Effector CD8-positive, alpha-beta T cell (primary cell): ENCODE data around the gene TBC1D3.
"Not testable (repeated sequence)": the region's sequence is repeated elsewhere in the genome, so short reads cannot be mapped to it uniquely, and the experiment has no call there.

Experiments used
- DNase-seq: peaks from one replicate; lab custom pipeline; 2025; lab: John Stamatoyannopoulos, UW
- total RNA-seq, 4 experiments: gene quantifications; one replicate each; lab custom pipeline; 2026; lab: John Stamatoyannopoulos, UW

Gene TBC1D3
- total RNA-seq, result 0 to 0.12 (median 0) reads per million in 4 experiments

DNA sequence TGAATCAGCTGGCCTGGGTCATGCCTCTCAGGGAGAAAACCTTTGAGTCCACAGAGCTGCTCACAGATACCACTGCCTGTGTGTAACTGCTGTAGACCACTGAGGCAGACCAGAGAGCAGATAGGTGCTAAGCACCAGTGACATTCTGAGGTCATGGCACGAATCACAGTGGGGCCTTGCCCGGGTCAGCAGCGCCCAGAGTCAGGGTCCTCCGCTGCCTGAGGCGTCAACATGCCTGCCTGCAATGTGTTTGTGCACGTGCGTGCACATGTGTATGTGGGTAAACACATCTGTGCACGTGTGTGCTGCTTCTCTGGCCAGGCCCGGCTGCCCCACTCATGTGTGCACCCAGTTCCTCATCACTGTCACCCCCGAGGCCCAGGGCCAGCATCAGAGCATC is at the start of gene TBC1D3:
TBC1D3 (minus strand) TSS at position 101 of the 400 bp plus-strand sequence. CDS start 1,526 bp downstream, outside the sequence.
- not testable (repeated sequence) for DNase-seq

DNA sequence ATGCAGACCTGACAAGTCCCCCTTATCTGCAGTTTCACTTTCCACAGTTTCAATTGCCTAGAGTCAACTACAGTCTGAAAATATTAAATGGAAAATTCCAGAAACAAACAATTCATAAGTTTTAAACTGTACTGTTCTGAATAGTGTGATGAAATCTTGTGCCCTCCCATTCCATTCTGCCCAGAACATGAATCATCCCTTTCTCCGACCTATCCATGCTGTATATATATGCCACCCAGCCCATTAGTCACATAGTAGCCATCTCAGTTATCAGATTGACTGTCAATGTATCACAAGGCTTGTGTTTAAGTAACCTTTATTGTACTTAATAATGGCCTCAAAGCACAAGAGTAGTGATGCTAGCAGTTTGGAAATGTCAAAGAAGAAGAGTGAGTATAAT is 40.4 kb upstream of the TBC1D3 start:
- not testable (repeated sequence) for DNase-seq

DNA sequence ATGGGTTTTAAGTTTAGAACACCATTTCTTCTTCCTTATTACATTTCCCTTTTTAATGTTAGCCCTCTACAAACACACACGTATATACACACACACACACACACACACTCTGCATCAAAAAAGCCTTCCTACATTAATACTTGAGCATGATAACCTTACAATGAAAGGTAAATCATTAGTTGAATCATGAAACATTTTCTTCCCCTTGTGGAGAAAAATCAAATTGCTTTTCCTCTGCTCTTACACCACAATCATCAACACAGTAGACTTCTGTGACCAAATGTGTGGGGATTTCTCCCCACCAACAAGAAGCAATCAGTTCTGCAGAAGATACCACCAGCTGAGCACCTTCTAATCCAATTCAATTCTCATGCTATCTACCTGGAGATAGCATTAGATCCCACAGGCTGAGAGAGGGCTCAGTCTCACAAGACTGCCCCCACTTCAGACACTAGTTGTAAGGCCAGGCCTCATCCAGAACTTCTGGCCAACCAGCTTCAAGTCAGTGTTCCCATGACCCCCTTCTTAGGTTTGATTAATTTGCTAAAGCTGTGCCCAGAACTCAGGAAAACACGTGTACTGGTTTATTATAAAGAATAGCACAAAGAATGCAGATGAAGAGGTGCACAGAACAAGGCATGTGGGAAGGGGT is 33.6 kb upstream of the TBC1D3 start:
- DNase-seq, result not testable (repeated sequence)

DNA sequence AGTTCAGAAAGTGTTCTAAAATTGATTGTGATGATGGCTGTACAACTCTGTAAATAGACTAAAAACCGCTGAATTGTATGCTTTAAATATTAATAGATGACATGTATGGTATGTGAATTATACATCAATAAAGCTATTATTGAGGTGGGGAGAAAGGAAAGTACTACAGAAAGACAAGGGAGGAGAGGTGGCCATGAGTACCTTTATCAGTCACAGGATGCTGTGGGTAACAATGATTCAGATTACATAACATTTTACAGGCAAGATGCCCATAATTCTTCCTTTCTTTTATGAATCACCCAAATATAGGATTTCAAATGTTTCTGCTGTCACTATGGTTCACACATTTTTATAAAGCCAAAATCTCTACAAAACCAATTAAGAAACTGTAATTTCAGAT is 28.5 kb upstream of the TBC1D3 start:
- not testable (repeated sequence) for DNase-seq

DNA sequence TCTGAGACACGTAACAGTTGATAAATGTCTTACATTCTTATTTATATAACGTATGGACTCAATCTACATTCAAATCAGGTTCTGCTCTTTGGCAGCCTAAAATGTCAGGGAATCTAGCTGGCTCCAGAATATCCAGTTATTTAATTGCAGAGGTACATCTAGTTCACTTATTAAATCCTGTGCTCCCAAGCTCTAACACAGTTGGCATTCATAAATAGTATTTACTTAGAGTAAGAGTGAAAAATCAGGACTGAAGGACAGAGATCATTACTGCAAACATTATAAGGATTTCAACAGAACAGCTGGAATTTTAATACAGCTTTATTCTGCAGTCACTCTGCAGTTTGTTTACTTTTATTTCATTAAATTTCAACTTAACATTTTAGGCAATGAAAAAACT is 7.9 kb upstream of the TBC1D3 start:
- DNase-seq, result not testable (repeated sequence)

DNA sequence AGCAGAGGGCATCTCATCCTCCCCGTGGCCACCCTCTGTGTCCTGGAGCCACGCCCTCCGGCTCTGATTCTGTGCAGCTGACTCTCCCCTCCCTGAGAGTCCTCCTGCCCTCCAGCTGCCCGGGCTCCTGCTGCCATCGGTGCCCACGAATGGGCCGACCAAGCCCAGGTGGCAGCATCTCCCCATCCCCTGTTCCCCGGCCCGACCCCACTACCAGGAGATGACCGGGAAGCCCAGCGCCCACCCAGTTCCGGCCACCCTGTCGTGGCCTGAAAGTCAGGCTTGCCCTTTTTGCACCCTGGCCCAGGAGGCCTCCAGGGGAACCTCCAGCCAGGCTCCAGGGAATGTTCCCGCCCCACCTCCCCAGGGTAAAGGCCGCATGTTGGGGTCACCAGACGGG is 57.5 kb downstream of the TBC1D3 start:
- DNase-seq, result not testable (repeated sequence)
